ENCODE measurements around the gene FOXK2.
A peak's percentile ranks its signal among the peaks of the same experiment; 100 is the strongest.
"Not testable (repeated sequence)": the region's sequence is repeated elsewhere in the genome, so short reads cannot be mapped to it uniquely, and the experiment has no call there.

FOXK2 gene

GRCh38 chr17:82565551-82565950, 46.0 kb downstream of the FOXK2 start:
- DNase-seq, result no peak

GRCh38 chr17:82566129-82566960, 46.8 kb downstream of the FOXK2 start:
- no peak for DNase-seq

GRCh38 chr17:82567286-82567685, 47.8 kb downstream of the FOXK2 start:
- no peak for DNase-seq

GRCh38 chr17:82568997-82569393, 49.5 kb downstream of the FOXK2 start:
- no peak for DNase-seq

- no peak for DNase-seq
Measured at GRCh38 chr17:82569621-82570020, 50.1 kb downstream of the FOXK2 start.

- DNase-seq, result no peak
Measured at GRCh38 chr17:82570277-82570676, 50.7 kb downstream of the FOXK2 start.

- no peak for DNase-seq
Measured at GRCh38 chr17:82571855-82572254, 52.3 kb downstream of the FOXK2 start.

GRCh38 chr17:82574041-82574440, 54.5 kb downstream of the FOXK2 start:
- no peak for DNase-seq

- not testable (repeated sequence) for DNase-seq
Measured at GRCh38 chr17:82575581-82576221, 56.2 kb downstream of the FOXK2 start.

GRCh38 chr17:82577300-82577699, 57.8 kb downstream of the FOXK2 start:
- no peak for DNase-seq

- DNase-seq, result not testable (repeated sequence)
Measured at GRCh38 chr17:82579969-82580368, 60.4 kb downstream of the FOXK2 start.

- DNase-seq, result no peak
Measured at GRCh38 chr17:82582213-82582612, 62.7 kb downstream of the FOXK2 start.

- DNase-seq, result no peak
Measured at GRCh38 chr17:82582709-82583108, 63.2 kb downstream of the FOXK2 start.

GRCh38 chr17:82583720-82584234, 64.2 kb downstream of the FOXK2 start:
- no peak for DNase-seq

- not testable (repeated sequence) for DNase-seq
Measured at GRCh38 chr17:82585935-82586575, 66.5 kb downstream of the FOXK2 start.

GRCh38 chr17:82586576-82587233, 67.2 kb downstream of the FOXK2 start:
- no peak for DNase-seq

- peak in 1 of 2 donors; percentile 45 for DNase-seq
Measured at GRCh38 chr17:82587234-82588086, 67.9 kb downstream of the FOXK2 start.

GRCh38 chr17:82588266-82589175, 69.0 kb downstream of the FOXK2 start:
- no peak for DNase-seq

GRCh38 chr17:82589851-82590180, 70.3 kb downstream of the FOXK2 start:
- DNase-seq, result no peak

GRCh38 chr17:82590216-82590615, 70.7 kb downstream of the FOXK2 start:
- no peak for DNase-seq

- DNase-seq, result no peak
Measured at GRCh38 chr17:82590881-82591539, 71.5 kb downstream of the FOXK2 start.

Measured in bone marrow (tissue), 2 donors.